Gastrocnemius medialis (tissue), 4 donors: ENCODE data around the gene SGO2.

Experiments used
- POLR2A ChIP-seq, 2 donors: fragments of 450-650 bp; IDR thresholded peaks; one replicate each; pipeline ENCODE4 v1.6.1; 2017; ENCODE audit warnings: antibody characterized with exemption in 2 of 2, mild to moderate bottlenecking in 2 of 2, moderate library complexity in 2 of 2
- TF ChIP-seq, protein P1 (sequence below), 5 experiments: fragments of 450-650 bp in 3 of 5; fragments of 200-600 bp in 2 of 5; sonication (generic) in 2 of 5; IDR thresholded peaks in 4 of 5; conservative IDR thresholded peaks in 1 of 5; 1 replicate in 4 of 5; 2 replicates in 1 of 5; pipeline ENCODE4 v1.5.1; 2016 to 2019; ENCODE audit warnings: antibody characterized with exemption in 5 of 5, mild to moderate bottlenecking in 3 of 5, moderate library complexity in 3 of 5

DNA sequence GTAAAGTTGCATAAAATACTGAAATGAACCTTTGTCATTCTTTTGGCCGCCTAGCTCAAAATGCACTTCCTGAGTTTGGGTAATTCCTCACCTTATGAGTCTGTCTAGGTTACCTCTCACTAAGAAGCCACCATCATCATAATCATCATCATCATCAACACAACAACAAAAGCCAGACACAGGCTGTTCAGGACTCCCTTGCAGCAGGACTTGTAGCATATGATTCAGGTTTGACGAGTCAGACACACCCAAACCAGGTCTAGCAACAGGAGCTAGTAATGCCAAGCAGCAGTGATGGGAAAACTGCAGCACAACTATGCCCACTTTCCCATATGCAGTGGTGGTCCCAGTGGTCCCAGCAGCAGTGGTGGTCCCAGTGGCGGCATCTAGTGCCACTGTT is 2.8 kb upstream of the SGO2 start:
- TF ChIP-seq, protein P1, sequence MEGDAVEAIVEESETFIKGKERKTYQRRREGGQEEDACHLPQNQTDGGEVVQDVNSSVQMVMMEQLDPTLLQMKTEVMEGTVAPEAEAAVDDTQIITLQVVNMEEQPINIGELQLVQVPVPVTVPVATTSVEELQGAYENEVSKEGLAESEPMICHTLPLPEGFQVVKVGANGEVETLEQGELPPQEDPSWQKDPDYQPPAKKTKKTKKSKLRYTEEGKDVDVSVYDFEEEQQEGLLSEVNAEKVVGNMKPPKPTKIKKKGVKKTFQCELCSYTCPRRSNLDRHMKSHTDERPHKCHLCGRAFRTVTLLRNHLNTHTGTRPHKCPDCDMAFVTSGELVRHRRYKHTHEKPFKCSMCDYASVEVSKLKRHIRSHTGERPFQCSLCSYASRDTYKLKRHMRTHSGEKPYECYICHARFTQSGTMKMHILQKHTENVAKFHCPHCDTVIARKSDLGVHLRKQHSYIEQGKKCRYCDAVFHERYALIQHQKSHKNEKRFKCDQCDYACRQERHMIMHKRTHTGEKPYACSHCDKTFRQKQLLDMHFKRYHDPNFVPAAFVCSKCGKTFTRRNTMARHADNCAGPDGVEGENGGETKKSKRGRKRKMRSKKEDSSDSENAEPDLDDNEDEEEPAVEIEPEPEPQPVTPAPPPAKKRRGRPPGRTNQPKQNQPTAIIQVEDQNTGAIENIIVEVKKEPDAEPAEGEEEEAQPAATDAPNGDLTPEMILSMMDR (IDR thresholded peaks at IDR 0.05 in 4 of 5, conservative IDR thresholded peaks at IDR 0.05 in 1 of 5): no peak
- no peak for TF ChIP-seq POLR2A (IDR thresholded peaks at IDR 0.05)
